Endothelial cell of umbilical vein (primary cell): ENCODE data around the gene HPF1.
A peak's percentile ranks its signal among the peaks of the same experiment; 100 is the strongest.

Source experiments
- CTCF ChIP-seq, 2 donors: IDR thresholded peaks; 1 replicate in 1 of 2; 2 replicates in 1 of 2; pipeline ENCODE4 v1.5.1; 2011; ENCODE audit warnings: low read length in 2 of 2, mild to moderate bottlenecking in 2 of 2, moderate library complexity in 2 of 2, control low read depth in 1 of 2, inconsistent platforms in 1 of 2, low read depth in 1 of 2; ENCODE audit not compliant: insufficient read depth in 1 of 2; ENCODE audit errors: extremely low read depth in 1 of 2
- EZH2 ChIP-seq: IDR thresholded peaks from 2 replicates; pipeline ENCODE4 v1.6.1; 2012; ENCODE audit warnings: borderline replicate concordance, low read depth, mild to moderate bottlenecking, moderate library complexity, low read length, inconsistent platforms; ENCODE audit not compliant: severe bottlenecking
- MAX ChIP-seq: IDR thresholded peaks from 2 replicates; pipeline ENCODE4 v1.6.1; 2011; ENCODE audit not compliant: insufficient read depth, insufficient read length
- MYC ChIP-seq: IDR thresholded peaks from one replicate; pipeline ENCODE4 v1.6.1; 2011; ENCODE audit warnings: mild to moderate bottlenecking, low read depth, low read length
- POLR2A ChIP-seq: IDR thresholded peaks from 2 replicates; pipeline ENCODE4 v1.6.1; 2012; ENCODE audit warnings: low read depth, mild to moderate bottlenecking, control low read depth, low read length
- POLR2AphosphoS5 ChIP-seq: IDR thresholded peaks from 2 replicates; pipeline ENCODE4 v1.6.1; 2012; ENCODE audit warnings: low read depth, mild to moderate bottlenecking, control low read depth, low read length, moderate library complexity; ENCODE audit not compliant: insufficient read depth

- TF ChIP-seq CTCF (IDR thresholded peaks at IDR 0.05; ENCODE audit: extremely low read depth in 1 of 2, insufficient read depth in 1 of 2, low read depth in 1 of 2, low read length in 2 of 2): peak; percentile 40 to 41
- TF ChIP-seq POLR2A: no peak
- no peak for TF ChIP-seq EZH2
- TF ChIP-seq POLR2AphosphoS5: no peak
- TF ChIP-seq MYC: no peak
- no peak for TF ChIP-seq MAX
These were observed 33.9 kb upstream of the HPF1 start for GRCh38 chr4:169791527-169792156.
